SK-N-SH treated with all-trans-retinoic acid at 6 μM for 48 hours (cell line): ENCODE measurements around the gene DNASE1L2.
"Not testable (repeated sequence)": the region's sequence is repeated elsewhere in the genome, so short reads cannot be mapped to it uniquely, and the experiment has no call there.

Source experiments
- PATZ1 ChIP-seq: fragments of 250-450 bp; sonication (Bioruptor Pico); IDR thresholded peaks from 2 replicates; pipeline ENCODE4 v1.8.0; 2020; ENCODE audit warnings: mild to moderate bottlenecking, moderate library complexity, borderline replicate concordance
- TF ChIP-seq, protein P1 (sequence below): fragments of 250-450 bp; sonication (Bioruptor Pico); IDR thresholded peaks from 2 replicates; pipeline ENCODE4 v1.5.0; 2020; ENCODE audit warnings: mild to moderate bottlenecking, moderate library complexity

DNA sequence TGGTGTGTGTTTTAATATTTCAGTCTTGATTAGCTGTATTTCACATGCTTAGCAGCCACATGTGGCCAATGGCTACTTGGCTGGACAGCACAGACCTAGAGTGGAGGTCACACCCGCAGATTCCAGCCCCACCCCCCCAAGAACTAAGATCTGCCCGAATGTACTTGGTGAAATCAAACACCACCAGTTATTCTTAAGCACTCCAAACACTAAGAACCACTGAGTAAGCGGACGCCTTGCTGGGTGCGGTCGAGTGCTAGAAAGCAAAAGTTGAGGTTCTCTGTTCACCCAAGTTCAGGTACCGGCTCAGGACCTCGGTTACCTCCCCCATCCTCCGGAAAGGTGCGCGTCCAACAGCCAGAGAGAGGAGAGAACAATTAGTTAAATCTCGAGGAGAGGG is 30.6 kb downstream of the DNASE1L2 start:
- TF ChIP-seq, protein P1, sequence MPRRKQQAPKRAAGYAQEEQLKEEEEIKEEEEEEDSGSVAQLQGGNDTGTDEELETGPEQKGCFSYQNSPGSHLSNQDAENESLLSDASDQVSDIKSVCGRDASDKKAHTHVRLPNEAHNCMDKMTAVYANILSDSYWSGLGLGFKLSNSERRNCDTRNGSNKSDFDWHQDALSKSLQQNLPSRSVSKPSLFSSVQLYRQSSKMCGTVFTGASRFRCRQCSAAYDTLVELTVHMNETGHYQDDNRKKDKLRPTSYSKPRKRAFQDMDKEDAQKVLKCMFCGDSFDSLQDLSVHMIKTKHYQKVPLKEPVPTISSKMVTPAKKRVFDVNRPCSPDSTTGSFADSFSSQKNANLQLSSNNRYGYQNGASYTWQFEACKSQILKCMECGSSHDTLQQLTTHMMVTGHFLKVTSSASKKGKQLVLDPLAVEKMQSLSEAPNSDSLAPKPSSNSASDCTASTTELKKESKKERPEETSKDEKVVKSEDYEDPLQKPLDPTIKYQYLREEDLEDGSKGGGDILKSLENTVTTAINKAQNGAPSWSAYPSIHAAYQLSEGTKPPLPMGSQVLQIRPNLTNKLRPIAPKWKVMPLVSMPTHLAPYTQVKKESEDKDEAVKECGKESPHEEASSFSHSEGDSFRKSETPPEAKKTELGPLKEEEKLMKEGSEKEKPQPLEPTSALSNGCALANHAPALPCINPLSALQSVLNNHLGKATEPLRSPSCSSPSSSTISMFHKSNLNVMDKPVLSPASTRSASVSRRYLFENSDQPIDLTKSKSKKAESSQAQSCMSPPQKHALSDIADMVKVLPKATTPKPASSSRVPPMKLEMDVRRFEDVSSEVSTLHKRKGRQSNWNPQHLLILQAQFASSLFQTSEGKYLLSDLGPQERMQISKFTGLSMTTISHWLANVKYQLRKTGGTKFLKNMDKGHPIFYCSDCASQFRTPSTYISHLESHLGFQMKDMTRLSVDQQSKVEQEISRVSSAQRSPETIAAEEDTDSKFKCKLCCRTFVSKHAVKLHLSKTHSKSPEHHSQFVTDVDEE, result not testable (repeated sequence)
- TF ChIP-seq PATZ1 (CRISPR knock-in tag), result not testable (repeated sequence)
